ENCODE data around the gene C9orf40. TPM values are rescaled to one million over a fixed set of nuclear protein-coding genes. Genes with fewer than 3 reads are reported as not detected.

C9orf40 gene
- total and polyA plus RNA-seq, 3 donors from 2014 or later, result 8.9 to 21.4 (median 14.6) TPM

DNA sequence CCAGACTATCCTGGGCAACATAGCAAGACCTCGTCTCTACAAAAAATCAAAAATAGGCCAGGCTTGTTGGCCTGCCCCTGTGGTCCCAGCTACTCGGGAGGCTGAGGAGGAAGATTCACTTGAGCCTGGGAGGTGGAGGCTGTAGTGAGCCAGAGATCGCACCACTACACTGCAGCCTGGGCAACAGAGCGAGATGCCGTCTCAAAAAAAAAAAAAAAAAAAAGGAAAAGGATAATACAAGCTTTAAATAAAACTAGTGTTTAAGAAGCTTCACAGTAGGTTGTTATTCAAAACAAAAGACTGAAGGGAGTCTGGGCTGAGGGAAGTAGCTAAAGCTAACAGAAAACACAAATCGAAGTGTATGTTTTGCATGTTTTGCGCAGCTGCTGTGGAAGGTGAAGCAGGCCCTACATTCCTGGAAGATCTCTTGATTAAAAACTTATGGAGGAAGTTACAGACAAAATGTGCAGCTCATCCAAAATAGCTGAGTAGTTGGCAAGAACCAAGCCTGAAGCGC is 581 bp upstream of the C9orf40 start:
- H3K4me3 ChIP-seq, result peak overlapping the region; percentile 95 to 96
- no peaks in the 10 kb centered on the region for H3K4me1 ChIP-seq
- no peaks in the 10 kb centered on the region for H3K36me3 ChIP-seq (ENCODE audit: low read depth, missing control alignments)
- WGBS, 2 donors, result 19 to 20% methylated on average over 8 of the region's 8 CpGs
- H3K9me3 ChIP-seq, result no peaks in the 10 kb centered on the region
- no peaks in the 10 kb centered on the region for H3K27me3 ChIP-seq
- no peak for TF ChIP-seq POLR2A (IDR thresholded peaks at IDR 0.05)
- TF ChIP-seq, protein P1, sequence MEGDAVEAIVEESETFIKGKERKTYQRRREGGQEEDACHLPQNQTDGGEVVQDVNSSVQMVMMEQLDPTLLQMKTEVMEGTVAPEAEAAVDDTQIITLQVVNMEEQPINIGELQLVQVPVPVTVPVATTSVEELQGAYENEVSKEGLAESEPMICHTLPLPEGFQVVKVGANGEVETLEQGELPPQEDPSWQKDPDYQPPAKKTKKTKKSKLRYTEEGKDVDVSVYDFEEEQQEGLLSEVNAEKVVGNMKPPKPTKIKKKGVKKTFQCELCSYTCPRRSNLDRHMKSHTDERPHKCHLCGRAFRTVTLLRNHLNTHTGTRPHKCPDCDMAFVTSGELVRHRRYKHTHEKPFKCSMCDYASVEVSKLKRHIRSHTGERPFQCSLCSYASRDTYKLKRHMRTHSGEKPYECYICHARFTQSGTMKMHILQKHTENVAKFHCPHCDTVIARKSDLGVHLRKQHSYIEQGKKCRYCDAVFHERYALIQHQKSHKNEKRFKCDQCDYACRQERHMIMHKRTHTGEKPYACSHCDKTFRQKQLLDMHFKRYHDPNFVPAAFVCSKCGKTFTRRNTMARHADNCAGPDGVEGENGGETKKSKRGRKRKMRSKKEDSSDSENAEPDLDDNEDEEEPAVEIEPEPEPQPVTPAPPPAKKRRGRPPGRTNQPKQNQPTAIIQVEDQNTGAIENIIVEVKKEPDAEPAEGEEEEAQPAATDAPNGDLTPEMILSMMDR (IDR thresholded peaks at IDR 0.05), result no peak
- peak; percentile 22 for DNase-seq
- intact Hi-C loops (cut with DNase I; ENCODE audit: low total_unique reads), result no loop called here
- peak overlapping the region; percentile 95 to 98 for H3K27ac ChIP-seq

DNA sequence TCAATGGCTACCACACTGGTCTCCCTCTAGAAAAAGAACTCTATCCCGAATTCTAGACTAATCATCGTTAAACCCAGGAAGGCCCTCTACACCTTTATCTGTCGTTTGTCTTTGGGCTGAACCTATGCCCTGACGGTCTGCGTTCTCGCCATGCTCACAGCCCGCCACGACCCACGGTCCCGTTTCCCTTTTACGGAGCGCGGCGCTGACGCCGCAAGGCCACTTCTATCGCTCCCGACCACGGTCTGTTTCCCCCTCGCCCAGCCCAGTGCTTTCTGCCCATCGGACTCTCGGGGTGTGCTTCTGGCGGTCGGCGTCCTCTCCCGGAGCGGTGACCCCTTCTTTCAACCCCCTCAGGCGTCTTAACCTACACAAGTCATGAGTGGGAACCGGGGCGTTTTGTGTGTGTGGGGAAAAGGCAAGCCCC is 974 bp downstream of the C9orf40 start:
- H3K36me3 ChIP-seq (ENCODE audit: low read depth, missing control alignments), result no peaks in the 10 kb centered on the region
- peak; percentile 34 for DNase-seq
- H3K9me3 ChIP-seq, result no peaks in the 10 kb centered on the region
- H3K27me3 ChIP-seq, result no peaks in the 10 kb centered on the region
- peak overlapping the region; percentile 95 to 98 for H3K27ac ChIP-seq
- peak overlapping the region; percentile 95 to 96 for H3K4me3 ChIP-seq
- no peak for TF ChIP-seq POLR2A (IDR thresholded peaks at IDR 0.05)
- TF ChIP-seq, protein P1 (IDR thresholded peaks at IDR 0.05), result no peak
- intact Hi-C loops (cut with DNase I; ENCODE audit: low total_unique reads), result no loop called here
- WGBS, 2 donors, result 0 to 1% methylated on average over 12 to 30 of the region's 30 CpGs
- no peaks in the 10 kb centered on the region for H3K4me1 ChIP-seq

DNA sequence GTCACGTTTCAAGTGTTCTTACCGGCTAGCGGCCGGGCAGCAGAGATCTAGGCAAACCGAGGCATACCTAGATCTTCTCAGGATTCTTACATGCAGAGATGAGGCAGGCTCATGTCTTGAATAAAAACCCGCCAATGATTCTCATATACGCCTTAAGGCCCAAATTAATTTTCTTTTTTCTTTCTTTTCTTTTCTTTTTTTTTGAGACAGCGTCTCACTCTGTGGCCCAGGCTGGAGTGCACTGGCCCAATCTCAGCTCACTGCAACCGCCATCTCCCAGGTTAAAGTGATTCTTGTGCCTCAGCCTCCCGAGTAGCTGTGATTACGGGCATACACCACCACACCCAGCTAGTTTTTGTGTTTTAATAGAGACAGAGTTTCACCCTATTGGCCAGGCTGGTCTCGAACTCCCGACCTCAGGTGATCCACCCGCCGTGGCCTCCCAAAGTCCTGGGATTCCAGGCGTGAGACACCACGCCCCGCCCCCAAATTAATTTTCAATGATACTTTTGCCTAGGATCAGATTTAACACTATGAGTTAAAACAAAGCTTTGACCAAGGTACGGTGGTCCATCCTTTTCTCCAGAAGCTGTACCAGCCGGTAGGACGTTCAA is 1.5 kb downstream of the C9orf40 start:
- no peak for DNase-seq
- intact Hi-C loops (cut with DNase I; ENCODE audit: low total_unique reads), result no loop called here
- Histone ChIP-seq H3K4me3 (peak overlapping the region; percentile 95 to 96), H3K36me3 (ENCODE audit: low read depth, missing control alignments) (no peaks in the 10 kb centered on the region), H3K27me3 (no peaks in the 10 kb centered on the region), H3K9me3 (no peaks in the 10 kb centered on the region), H3K4me1 (no peaks in the 10 kb centered on the region), H3K27ac (peak overlapping the region; percentile 95 to 98)
- WGBS, 2 donors, result 51 to 61% methylated on average over 21 of the region's 21 CpGs
- TF ChIP-seq, protein P1 (IDR thresholded peaks at IDR 0.05), result no peak
- TF ChIP-seq POLR2A (IDR thresholded peaks at IDR 0.05), result no peak

DNA sequence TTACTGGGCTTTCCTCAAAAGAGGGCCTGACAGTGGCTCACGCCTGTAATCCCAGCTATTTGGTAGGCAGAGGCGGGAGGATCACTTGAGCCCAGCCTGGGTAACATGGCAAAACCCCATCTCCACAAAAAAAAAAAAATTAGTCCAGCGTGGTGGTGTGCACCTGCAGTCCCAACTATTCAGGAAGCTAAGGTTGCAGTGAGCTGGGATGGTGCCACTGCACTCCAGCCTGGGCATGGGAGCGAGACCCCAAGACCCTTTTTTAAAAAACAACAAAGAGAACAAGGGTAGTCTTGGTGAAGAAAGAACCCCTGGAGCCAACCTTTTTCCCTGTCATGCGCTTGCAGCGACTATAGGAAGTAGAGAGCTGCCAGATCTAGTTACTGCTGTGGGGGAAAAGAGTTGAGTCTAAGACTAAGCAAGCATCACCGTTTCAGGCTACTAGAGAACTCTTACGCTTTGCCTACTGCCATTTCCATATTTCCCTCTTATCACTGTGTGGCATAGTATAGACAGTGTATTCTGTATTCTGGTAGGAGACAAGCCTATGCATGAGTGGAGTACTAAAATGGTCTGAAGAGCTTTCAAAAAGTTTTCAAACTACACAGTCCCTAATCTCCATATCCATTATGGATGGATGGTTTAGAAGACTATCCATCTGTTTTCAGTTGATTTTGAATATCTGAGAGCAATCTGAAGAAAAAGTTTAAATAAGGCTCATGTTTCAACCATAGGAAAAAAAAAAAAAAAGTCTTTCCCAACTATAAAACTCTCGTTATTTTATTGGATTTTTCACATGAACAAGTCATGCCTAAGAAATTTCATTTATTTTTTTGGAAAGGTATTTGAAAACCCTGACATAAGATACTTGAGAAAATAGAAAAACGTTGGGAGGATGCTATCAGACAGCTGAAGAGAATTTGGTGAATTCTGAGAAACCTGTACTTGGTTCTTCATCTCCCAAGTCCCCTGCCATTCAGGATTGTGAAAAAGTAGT is 2.6 kb downstream of the C9orf40 start:
- intact Hi-C loops (cut with DNase I; ENCODE audit: low total_unique reads), result no loop called here
- H3K4me1 ChIP-seq, result no peaks in the 10 kb centered on the region
- no peaks in the 10 kb centered on the region for H3K36me3 ChIP-seq (ENCODE audit: low read depth, missing control alignments)
- no peaks in the 10 kb centered on the region for H3K27me3 ChIP-seq
- no peak overlapping the region for H3K4me3 ChIP-seq
- WGBS, 2 donors, result 71 to 80% methylated on average over 10 of the region's 10 CpGs
- H3K9me3 ChIP-seq, result no peaks in the 10 kb centered on the region
- no peak for DNase-seq
- no peak for TF ChIP-seq POLR2A (IDR thresholded peaks at IDR 0.05)
- TF ChIP-seq, protein P1 (IDR thresholded peaks at IDR 0.05), result no peak
- no peak overlapping the region for H3K27ac ChIP-seq
